K562 (cell line): ENCODE results near the gene BIN1. TPM values are rescaled to one million over a fixed set of nuclear protein-coding genes. Genes with fewer than 3 reads are reported as not detected.
A peak's percentile ranks its signal among the peaks of the same experiment; 100 is the strongest.

ENCODE experiments used
- ATAC-seq: fragments of 200-7000 bp; cut with Tn5 transposase; 3 replicates; pipeline ENCODE4 v1.9.1; 2020; ENCODE audit warnings: moderate library complexity
- BruUV-seq: library from RNA; stranded (reverse); fragments of 400-500 nt; replicated peaks from 2 replicates; lab custom pipeline; 2021; lab: Mats Ljungman, UMichigan
- CTCF ChIA-PET: fragments of 300-600 bp; formaldehyde crosslinking; extraction: SDS; loops from one replicate; lab custom pipeline; 2021; ENCODE audit warnings: low intra/inter-chr PET ratio; lab: Yijun Ruan, JAX
- POLR2A ChIA-PET: fragments of 300-600, 350-650 bp; sonication (Branson Sonifier 250); formaldehyde crosslinking; extraction: SDS; loops from one replicate; lab custom pipeline; 2021; ENCODE audit warnings: antibody characterized with exemption, inconsistent platforms; lab: Yijun Ruan, JAX
- DNase-seq, 4 experiments: peaks; one replicate each; pipeline versions ENCODE4 v3.0.0 to v3.0.0-alpha.2; 2011 to 2018; ENCODE audit warnings: low spot score in 3 of 4, mixed read lengths in 3 of 4; ENCODE audit errors: extremely low read depth in 1 of 4
- FAIRE-seq: peaks from 2 replicates; lab custom pipeline; 2011; peaks lifted over from hg19 to GRCh38; lab: Jason Lieb, UNC
- H2AFZ ChIP-seq: 2 replicates; pipeline ENCODE4 v1.6.0; 2011; ENCODE audit warnings: low read depth, low read length, control low read depth, inconsistent platforms
- H3K27ac ChIP-seq: fragments of 200-600 bp; 3 replicates; pipeline ENCODE4 v1.8.0; 2011; ENCODE audit warnings: low read depth, mild to moderate bottlenecking, control low read depth, inconsistent platforms, low read length, moderate library complexity, mixed read lengths; ENCODE audit errors: extremely low read depth
- H3K27me3 ChIP-seq, 2 experiments: fragments of 300-600 bp in 1 of 2; 2 replicates in 1 of 2; 3 replicates in 1 of 2; pipeline versions ENCODE4 v1.6.0 to v1.8.0; 2011; ENCODE audit warnings: inconsistent platforms in 2 of 2, low read length in 2 of 2, mild to moderate bottlenecking in 1 of 2, mixed read lengths in 1 of 2, moderate library complexity in 1 of 2; ENCODE audit not compliant: control insufficient read depth in 2 of 2, insufficient read depth in 2 of 2
- H3K36me3 ChIP-seq: fragments of 300-600 bp; 3 replicates; pipeline ENCODE4 v1.8.0; 2011; ENCODE audit warnings: mild to moderate bottlenecking, low read length, inconsistent platforms; ENCODE audit not compliant: control insufficient read depth, insufficient read depth
- H3K4me1 ChIP-seq, 2 experiments: fragments of 200-600 bp in 1 of 2; replicated peaks in 1 of 2; 2 replicates in 1 of 2; 3 replicates in 1 of 2; pipeline versions ENCODE4 v1.5.1 to v1.8.0; 2011; ENCODE audit warnings: inconsistent platforms in 2 of 2, low read length in 2 of 2, mild to moderate bottlenecking in 1 of 2, mixed read lengths in 1 of 2, moderate library complexity in 1 of 2; ENCODE audit not compliant: control insufficient read depth in 2 of 2, insufficient read depth in 2 of 2
- H3K4me2 ChIP-seq: 2 replicates; pipeline ENCODE4 v1.6.1; 2011; ENCODE audit warnings: low read length, control low read depth, inconsistent platforms, mixed read lengths; ENCODE audit not compliant: insufficient read depth
- H3K4me3 ChIP-seq: fragments of 200-600 bp; sonication (generic), shearing (Covaris generic); 2 replicates; pipeline ENCODE4 v1.5.1; 2016; ENCODE audit warnings: control low read depth, inconsistent platforms
- H3K79me2 ChIP-seq: fragments of 200-600 bp; 3 replicates; pipeline ENCODE4 v1.8.0; 2011; ENCODE audit warnings: low read length, inconsistent platforms; ENCODE audit not compliant: control insufficient read depth, insufficient read depth
- H3K9ac ChIP-seq, 2 experiments: 2 replicates each; pipeline versions ENCODE4 v1.6.0 to v1.6.1; 2011; ENCODE audit warnings: low read depth in 2 of 2, low read length in 2 of 2, control low read depth in 1 of 2, inconsistent platforms in 1 of 2, mild to moderate bottlenecking in 1 of 2, mixed read lengths in 1 of 2; ENCODE audit not compliant: insufficient read depth in 1 of 2
- H3K9me1 ChIP-seq: one replicate; pipeline ENCODE4 v1.6.0; 2011; ENCODE audit warnings: inconsistent platforms, mild to moderate bottlenecking, low read length, moderate library complexity; ENCODE audit not compliant: control insufficient read depth, insufficient read depth
- H3K9me3 ChIP-seq: replicated peaks from 2 replicates; pipeline ENCODE4 v1.5.1; 2011; ENCODE audit warnings: low read depth, low read length, inconsistent platforms; ENCODE audit not compliant: control insufficient read depth, insufficient read depth
- H4K20me1 ChIP-seq: replicated peaks from 2 replicates; pipeline ENCODE4 v1.6.1; 2011; ENCODE audit warnings: low read length, inconsistent platforms, mixed read lengths; ENCODE audit not compliant: control insufficient read depth, insufficient read depth
- GTF2E2 ChIP-seq: fragments of 200-800 bp; sonication (Bioruptor generic); IDR thresholded peaks from 2 replicates; pipeline ENCODE4 v1.6.1; 2016; ENCODE audit warnings: missing genetic modification characterization, missing compliant biosample characterization
- RBM14 ChIP-seq: fragments of 200-400 bp; formaldehyde crosslinking; IDR thresholded peaks from 2 replicates; pipeline ENCODE4 v1.6.1; 2018; ENCODE audit warnings: low read depth, mild to moderate bottlenecking, low read length, moderate library complexity, borderline replicate concordance; ENCODE audit not compliant: insufficient read depth
- ZFP30 ChIP-seq: fragments of 250-450 bp; sonication (Bioruptor Pico); IDR thresholded peaks from 2 replicates; pipeline ENCODE4 v1.8.0; 2022; ENCODE audit warnings: moderate library complexity, mild to moderate bottlenecking, inconsistent platforms, borderline replicate concordance
- WGBS: fragments of 100-300 bp; shearing (Covaris generic); methylation state at CpG from one replicate; pipeline ENCODE4 v1.1.6; 2016; ENCODE audit warnings: low coverage, mixed read lengths; ENCODE audit not compliant: insufficient coverage; ENCODE audit errors: missing lambda C conversion rate; 5-methylcytosine and 5-hydroxymethylcytosine counted together
- in situ Hi-C: fragments of 300-500 bp; cut with MboI; formaldehyde crosslinking; loops from 4 replicates; pipeline ENCODE4 v1.15.0; 2018; ENCODE audit warnings: inconsistent platforms, mixed read lengths
- intact Hi-C: fragments of 100-400 bp; cut with micrococcal nuclease; formaldehyde crosslinking; loops from 2 replicates; pipeline ENCODE4 v1.14.2; 2022
- polyA plus RNA-seq, 8 experiments: library from polyadenylated mRNA; depleted of rRNA in 4 of 8; stranded (reverse) in 5 of 8; unstranded in 3 of 8; fragments of >200 nt; fragmentation: Nextera tagmentation in 2 of 8; fragmentation: Illumina TruSeq in 1 of 8; extraction: Ambion mirVana in 2 of 8; extraction: Trizol in 1 of 8; gene quantifications; 2 replicates each; pipeline versions ENCODE4 v1.2.1 to v1.2.3, GENCODE V29; 2011 to 2014; ENCODE audit warnings: inconsistent platforms in 1 of 8, missing spikeins in 1 of 8
- total RNA-seq, 7 experiments: library from RNA; depleted of rRNA in 6 of 7; stranded (reverse); fragments of >200 nt in 6 of 7; fragmentation: Illumina TruSeq in 2 of 7; extraction: Trizol in 2 of 7; gene quantifications; 2 replicates each; pipeline versions ENCODE4 v1.2.1 to v1.2.3, GENCODE V29; 2011 to 2021; ENCODE audit warnings: low replicate concordance in 1 of 7

BIN1 gene
- total and polyA plus RNA-seq, 9 of the 15 experiments (the other 6 are each of a cell fraction or from before 2014, with no cell fraction given) = 0.04 to 2.8 (median 0.79) TPM; not detected in 1

DNA sequence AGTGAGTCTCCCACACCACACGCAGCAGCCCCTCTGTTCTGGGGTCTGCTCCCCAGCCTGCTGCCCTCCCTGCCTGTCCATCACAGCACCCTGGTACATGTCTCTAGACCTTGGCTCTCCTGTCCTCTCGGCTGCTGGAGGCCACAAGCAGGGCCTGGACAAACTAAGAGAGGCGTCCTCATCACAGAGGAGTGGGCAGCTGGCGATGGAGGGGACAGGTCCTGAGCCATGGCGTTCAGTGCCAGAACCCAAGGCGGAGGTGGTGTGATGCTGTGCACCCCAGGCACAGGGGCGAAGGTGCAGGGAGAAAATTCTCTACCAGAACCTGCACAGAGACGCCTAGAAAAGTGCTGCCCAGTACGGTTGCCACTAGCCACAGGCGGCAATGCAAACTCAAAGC lies 47.4 kb downstream of the BIN1 start (continued):
- TF ChIP-seq GTF2E2 (tag) = no peak

DNA sequence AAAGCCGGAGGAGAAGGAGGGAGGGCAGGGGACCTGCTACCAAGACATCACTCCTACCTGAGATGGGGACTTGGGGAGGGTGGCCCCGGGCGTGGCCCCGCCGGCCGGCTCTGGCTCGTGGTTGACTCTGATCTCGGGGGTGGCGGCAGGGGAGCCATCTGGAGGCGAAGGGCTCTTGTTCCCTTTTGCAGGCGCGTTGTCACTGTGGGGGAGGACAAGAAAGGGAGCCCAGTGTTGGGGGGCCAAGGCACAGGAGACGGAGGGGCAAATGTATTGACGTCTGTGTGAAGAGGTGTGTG lies 48.1 kb downstream of the BIN1 start:
- ATAC-seq (no peak), FAIRE-seq (no peak), DNase-seq (peak in 2 of 4 experiments; percentile 42 to 49)
- Histone ChIP-seq H3K36me3 (no peaks in the 10 kb centered on the region), H2AFZ (no peak overlapping the region), H3K4me2 (no peak overlapping the region), H3K9me1 (no peaks in the 10 kb centered on the region), H3K4me3 (no peak overlapping the region), H3K27ac (no peak overlapping the region), H3K9ac (peak overlapping the region in 1 of 2 experiments; percentile 1; a peak in 1 of 4 replicates), H3K79me2 (no peaks in the 10 kb centered on the region), H4K20me1 (no peaks in the 10 kb centered on the region), H3K4me1 (peaks cover 0 to 50% of the 10 kb centered on the region in 2 experiments; a peak in 3 of 5 replicates), H3K9me3 (no peaks in the 10 kb centered on the region), H3K27me3 (peaks cover 0 to 23% of the 10 kb centered on the region in 2 experiments; a peak in 3 of 5 replicates)
- TF ChIP-seq RBM14 (no peak), ZFP30 (CRISPR knock-in tag) (no peak)
- BruUV-seq = no TSS peak
- WGBS = 6% methylated on average over 14 of the region's 14 CpGs
- in situ Hi-C loops = no loop called here
- ChIA-PET CTCF (no interaction called here), POLR2A (no interaction called here)
- intact Hi-C loops = no loop called here
